ENCODE results near the gene OR5B17. TPM values are rescaled to one million over a fixed set of nuclear protein-coding genes. Genes with fewer than 3 reads are reported as not detected.

Gene OR5B17
- not detected in 2 replicates for total RNA-seq

DNA sequence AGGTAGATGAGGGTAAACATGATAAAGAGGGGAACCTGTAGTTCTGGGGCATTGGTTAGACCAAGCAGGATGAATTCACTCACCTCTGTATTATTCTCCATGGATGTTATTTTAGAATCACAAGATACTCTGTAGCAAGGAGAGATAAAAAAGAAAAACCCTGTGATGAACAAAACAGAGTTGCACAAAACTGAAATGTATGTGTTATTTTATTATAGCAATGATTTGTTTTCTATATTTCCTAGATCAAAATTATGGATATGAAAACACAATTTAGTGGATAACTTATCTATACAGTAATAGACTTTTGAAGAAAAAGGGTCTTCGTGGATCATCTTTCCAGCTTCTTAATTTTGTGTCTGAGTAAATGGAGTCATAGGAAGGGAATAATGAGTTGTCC, at the start of gene OR5B17:
OR5B17 (minus strand) TSS at position 101 of the 400 bp plus-strand sequence; CDS start at position 101, 0 bp downstream.

GRCh38 chr11:58406774-58407173, 47.9 kb upstream of the OR5B17 start, which contains the start of gene OR5B3:
Gene OR5B3, minus strand, starts transcription at chr11:58406874. Its CDS starts 3,465 bp downstream, at chr11:58403409.

Other genes starting within 250 kb of the OR5B17 start
- gene OR9I1, start 233.5 kb downstream of the OR5B17 start, total RNA-seq, result not detected in 2 replicates
- not detected in 2 replicates for gene OR9Q2, start 170.0 kb downstream of the OR5B17 start, total RNA-seq
- gene OR1S2, start 154.9 kb downstream of the OR5B17 start, total RNA-seq, result not detected in 2 replicates
- 0.30 TPM in 1 of 2 replicates, not detected in the other for gene OR1S1, start 146.3 kb downstream of the OR5B17 start, total RNA-seq
- gene OR10Q1, start 130.2 kb downstream of the OR5B17 start, total RNA-seq, result not detected in 2 replicates
- gene OR10W1, start 90.8 kb downstream of the OR5B17 start, total RNA-seq, result not detected in 2 replicates
- gene OR5B3, start 47.8 kb upstream of the OR5B17 start, total RNA-seq, result not detected in 2 replicates
- not detected in 2 replicates for gene OR5B2, start 69.1 kb upstream of the OR5B17 start, total RNA-seq
- not detected in 2 replicates for gene OR5B12, start 83.2 kb upstream of the OR5B17 start, total RNA-seq
- gene OR5B21, start 149.0 kb upstream of the OR5B17 start, total RNA-seq, result not detected in 2 replicates
- 10.1 and 28.2 TPM in 2 replicates for gene LPXN, start 216.8 kb upstream of the OR5B17 start, total RNA-seq
- gene ZFP91, start 220.0 kb upstream of the OR5B17 start, total RNA-seq, result 53.2 and 61.7 TPM in 2 replicates

All from smooth muscle cell of the umbilical artery (primary cell).